Type B pancreatic cell (in vitro differentiated cells): ENCODE measurements around the gene FCN2. TPM values are rescaled to one million over a fixed set of nuclear protein-coding genes. Genes with fewer than 3 reads are reported as not detected.

Source experiments
- DNase-seq: peaks from one replicate; pipeline ENCODE4 v3.0.0; 2021; ENCODE audit warnings: mixed read lengths; ENCODE audit not compliant: unreplicated experiment; ENCODE audit errors: extremely low spot score
- H3K27ac Mint-ChIP-seq: 2 replicates; pipeline ENCODE4 v1.8.0; 2021; ENCODE audit warnings: mild to moderate bottlenecking, mixed read lengths
- H3K27me3 Mint-ChIP-seq: 2 replicates; pipeline ENCODE4 v1.8.0; 2021; ENCODE audit warnings: mixed read lengths
- H3K36me3 Mint-ChIP-seq: 2 replicates; pipeline ENCODE4 v1.8.0; 2021; ENCODE audit warnings: mixed read lengths
- H3K4me1 Mint-ChIP-seq: one replicate; pipeline ENCODE4 v1.8.0; 2021; ENCODE audit warnings: mixed read lengths; ENCODE audit not compliant: unreplicated experiment
- H3K4me3 Mint-ChIP-seq: 2 replicates; pipeline ENCODE4 v1.8.0; 2021; ENCODE audit warnings: mild to moderate bottlenecking, mixed read lengths
- H3K9me3 Mint-ChIP-seq: 2 replicates; pipeline ENCODE4 v1.8.0; 2021; ENCODE audit warnings: mixed read lengths
- CTCF ChIP-seq: fragments of 200-600 bp; sonication (generic); conservative IDR thresholded peaks from 2 replicates; pipeline ENCODE4 v1.5.0; 2021; ENCODE audit warnings: antibody characterized with exemption, mild to moderate bottlenecking
- total RNA-seq: library from RNA; stranded (reverse); gene quantifications from 2 replicates; pipeline ENCODE4 v1.2.1, GENCODE V29; 2021; ENCODE audit warnings: low replicate concordance

FCN2 gene
- total RNA-seq, 1 donor from 2014 or later, result not detected

- H3K4me3 Mint-ChIP-seq, result no peak overlapping the region
- no peak overlapping the region for H3K27ac Mint-ChIP-seq
- no peaks in the 10 kb centered on the region for H3K36me3 Mint-ChIP-seq
- TF ChIP-seq CTCF, result no peak
- peaks cover 5% of the 10 kb centered on the region for H3K9me3 Mint-ChIP-seq
- no peaks in the 10 kb centered on the region for H3K4me1 Mint-ChIP-seq
- DNase-seq, result peak; percentile 39
- peaks cover 5% of the 10 kb centered on the region for H3K27me3 Mint-ChIP-seq
Measured at GRCh38 chr9:134918646-134919045, 38.0 kb downstream of the FCN2 start.

DNA sequence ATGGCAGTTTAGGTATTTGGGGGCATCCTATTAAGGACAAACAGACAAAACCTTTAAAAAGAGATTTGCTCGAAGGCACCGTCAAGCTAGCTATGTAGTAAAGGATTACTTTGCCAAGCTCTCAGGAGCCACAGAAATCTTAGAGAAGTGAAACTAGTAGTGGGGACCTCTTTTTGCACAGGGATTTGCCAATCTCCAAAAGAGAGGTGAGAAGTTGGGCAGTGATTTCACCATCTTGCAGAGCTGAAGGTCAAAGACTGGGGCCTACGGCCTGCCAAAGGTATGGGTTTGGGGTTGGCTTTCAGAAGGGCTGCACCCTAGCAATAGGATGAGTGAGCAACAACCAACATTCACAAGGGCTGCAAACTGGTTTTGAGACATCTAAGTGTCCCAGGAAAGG lies 38.7 kb downstream of the FCN2 start:
- no peak overlapping the region for H3K4me3 Mint-ChIP-seq
- DNase-seq, result no peak
- no peak for TF ChIP-seq CTCF
- no peaks in the 10 kb centered on the region for H3K36me3 Mint-ChIP-seq
- H3K4me1 Mint-ChIP-seq, result no peaks in the 10 kb centered on the region
- H3K27ac Mint-ChIP-seq, result no peak overlapping the region
- H3K9me3 Mint-ChIP-seq, result peaks cover 5% of the 10 kb centered on the region
- peaks cover 5% of the 10 kb centered on the region for H3K27me3 Mint-ChIP-seq

- H3K36me3 Mint-ChIP-seq, result no peaks in the 10 kb centered on the region
- no peaks in the 10 kb centered on the region for H3K4me1 Mint-ChIP-seq
- peak; percentile 22 for DNase-seq
- TF ChIP-seq CTCF, result no peak
- H3K27ac Mint-ChIP-seq, result no peak overlapping the region
- H3K27me3 Mint-ChIP-seq, result peaks cover 8% of the 10 kb centered on the region
- H3K9me3 Mint-ChIP-seq, result peaks cover 5% of the 10 kb centered on the region
- no peak overlapping the region for H3K4me3 Mint-ChIP-seq
Measured at GRCh38 chr9:134922066-134922931, 41.7 kb downstream of the FCN2 start.

- Mint-ChIP-seq H3K4me1 (no peaks in the 10 kb centered on the region), H3K36me3 (no peaks in the 10 kb centered on the region), H3K4me3 (no peak overlapping the region), H3K27ac (no peak overlapping the region), H3K27me3 (peaks cover 8% of the 10 kb centered on the region), H3K9me3 (peaks cover 5% of the 10 kb centered on the region)
- no peak for TF ChIP-seq CTCF
- peak; percentile 39 for DNase-seq
Measured at GRCh38 chr9:134922932-134923240, 42.3 kb downstream of the FCN2 start.

- no peak for TF ChIP-seq CTCF
- H3K36me3 Mint-ChIP-seq, result no peaks in the 10 kb centered on the region
Measured at GRCh38 chr9:134923466-134923865, 42.9 kb downstream of the FCN2 start.

More at GRCh38 chr9:134923466-134923865, 42.9 kb downstream of the FCN2 start:
- Mint-ChIP-seq H3K27me3 (peaks cover 4% of the 10 kb centered on the region), H3K27ac (no peak overlapping the region), H3K4me3 (no peak overlapping the region), H3K4me1 (no peaks in the 10 kb centered on the region), H3K9me3 (peaks cover 5% of the 10 kb centered on the region)
- DNase-seq, result peak; percentile 31
